Esophagus squamous epithelium (tissue), 5 donors: Measurements from ENCODE around the gene KDM4C. TPM values are rescaled to one million over a fixed set of nuclear protein-coding genes. Genes with fewer than 3 reads are reported as not detected.

ENCODE experiments used
- DNase-seq: peaks from one replicate; lab custom pipeline; 2025; lab: John Stamatoyannopoulos, UW
- H3K27ac ChIP-seq, 4 donors: fragments of 200-600 bp; sonication (generic); one replicate each; pipeline ENCODE4 v1.5.1; 2016 to 2019; ENCODE audit warnings: mild to moderate bottlenecking in 1 of 4
- H3K27me3 ChIP-seq, 4 donors: fragments of 200-600 bp; sonication (generic); 1 replicate in 3 of 4; 2 replicates in 1 of 4; pipeline versions ENCODE4 v1.5.1 to v1.6.0; 2017 to 2021; ENCODE audit warnings: antibody characterized with exemption in 1 of 4
- H3K36me3 ChIP-seq, 3 donors: fragments of 200-600 bp; sonication (generic); one replicate each; pipeline ENCODE4 v1.5.1; 2016 to 2019
- H3K4me1 ChIP-seq, 3 donors: fragments of 200-600 bp; sonication (generic); one replicate each; pipeline ENCODE4 v1.5.1; 2017 to 2019
- H3K4me3 ChIP-seq, 4 donors: fragments of 200-600 bp; sonication (generic); 1 replicate in 3 of 4; 2 replicates in 1 of 4; pipeline ENCODE4 v1.5.1; 2016 to 2019; ENCODE audit warnings: mild to moderate bottlenecking in 2 of 4, moderate library complexity in 1 of 4
- H3K9me3 ChIP-seq, 3 donors: fragments of 200-600 bp; sonication (generic); one replicate each; pipeline ENCODE4 v1.5.1; 2016 to 2019
- CTCF ChIP-seq, 6 experiments: fragments of 450-650 bp in 4 of 6; fragments of 200-600 bp in 2 of 6; sonication (generic) in 2 of 6; IDR thresholded peaks; one replicate each; pipeline ENCODE4 v1.5.1; 2016 to 2019; ENCODE audit warnings: antibody characterized with exemption in 6 of 6, mild to moderate bottlenecking in 4 of 6, moderate library complexity in 4 of 6
- POLR2A ChIP-seq, 4 donors: fragments of 450-650 bp; IDR thresholded peaks; one replicate each; pipeline ENCODE4 v1.6.1; 2017; ENCODE audit warnings: antibody characterized with exemption in 4 of 4, mild to moderate bottlenecking in 4 of 4, moderate library complexity in 3 of 4
- WGBS, 2 donors: methylation state at CpG; one replicate each; pipeline ENCODE4 v1.1.5; 2018; 5-methylcytosine and 5-hydroxymethylcytosine counted together
- intact Hi-C: fragments of 100-400 bp; cut with DNase I; formaldehyde crosslinking; loops from one replicate; pipeline ENCODE4 v1.15.0; 2022
- total RNA-seq, 4 donors: library from RNA; depleted of rRNA; stranded (reverse); fragments of >200 nt; gene quantifications; one replicate each; pipeline ENCODE4 v1.1.0, GENCODE V29; 2016
- donor health status: DM: yes; HTN: yes; CAD: no.

KDM4C gene
- total RNA-seq, 4 donors from 2014 or later: 12.5 to 43.9 (median 22.9) TPM

GRCh38 chr9:6852243-6852963, 94.6 kb downstream of the KDM4C start:
- H3K4me1 ChIP-seq: peaks cover 0 to 6% (median 0%) of the 10 kb centered on the region in 3 donors
- no peaks in the 10 kb centered on the region for H3K9me3 ChIP-seq

GRCh38 chr9:6855860-6856259, 98.1 kb downstream of the KDM4C start:
- Histone ChIP-seq H3K27ac (no peak overlapping the region), H3K9me3 (no peaks in the 10 kb centered on the region), H3K4me3 (no peak overlapping the region), H3K4me1 (peaks cover 0 to 6% (median 0%) of the 10 kb centered on the region in 3 donors), H3K36me3 (peaks cover 0 to 41% (median 0%) of the 10 kb centered on the region in 3 donors), H3K27me3 (no peaks in the 10 kb centered on the region)
- intact Hi-C loops: no loop called here
- WGBS, 2 donors: 68 to 73% methylated on average over 3 of the region's 3 CpGs
- no peak for DNase-seq
- no peak for TF ChIP-seq POLR2A (IDR thresholded peaks at IDR 0.05)
- TF ChIP-seq CTCF (IDR thresholded peaks at IDR 0.05): no peak

More at GRCh38 chr9:6852243-6852963, 94.6 kb downstream of the KDM4C start:
- Histone ChIP-seq H3K36me3 (peaks cover 0 to 50% (median 0%) of the 10 kb centered on the region in 3 donors), H3K27ac (no peak overlapping the region), H3K27me3 (no peaks in the 10 kb centered on the region), H3K4me3 (no peak overlapping the region)
- DNase-seq: no peak
- intact Hi-C loops: no loop called here
- 79 to 83% methylated on average over 7 of the region's 7 CpGs for WGBS, 2 donors
- no peak for TF ChIP-seq POLR2A (IDR thresholded peaks at IDR 0.05)
- TF ChIP-seq CTCF (IDR thresholded peaks at IDR 0.05): no peak

GRCh38 chr9:6864102-6864501, 106.3 kb downstream of the KDM4C start:
- DNase-seq: no peak
- peaks cover 0 to 18% (median 14%) of the 10 kb centered on the region in 3 donors for H3K9me3 ChIP-seq
- intact Hi-C loops: no loop called here
- TF ChIP-seq CTCF (IDR thresholded peaks at IDR 0.05) (no peak), POLR2A (IDR thresholded peaks at IDR 0.05) (no peak)
- no peak overlapping the region for H3K4me3 ChIP-seq
- no peak overlapping the region for H3K27ac ChIP-seq
- no peaks in the 10 kb centered on the region for H3K27me3 ChIP-seq
- H3K4me1 ChIP-seq: no peaks in the 10 kb centered on the region
- 90 to 96% methylated on average over 1 of the region's 1 CpG for WGBS, 2 donors
- peaks cover 0 to 21% (median 0%) of the 10 kb centered on the region in 3 donors for H3K36me3 ChIP-seq

GRCh38 chr9:6869081-6869948, 111.5 kb downstream of the KDM4C start:
- no peak overlapping the region for H3K4me3 ChIP-seq
- intact Hi-C loops: no loop called here
- H3K36me3 ChIP-seq: peaks cover 0 to 8% (median 0%) of the 10 kb centered on the region in 3 donors
- peaks cover 0 to 5% (median 0%) of the 10 kb centered on the region in 3 donors for H3K4me1 ChIP-seq
- DNase-seq: no peak
- 89 to 92% methylated on average over 5 of the region's 5 CpGs for WGBS, 2 donors
- H3K27me3 ChIP-seq: no peaks in the 10 kb centered on the region
- no peak overlapping the region for H3K27ac ChIP-seq
- TF ChIP-seq POLR2A (IDR thresholded peaks at IDR 0.05): no peak
- no peak for TF ChIP-seq CTCF (IDR thresholded peaks at IDR 0.05)
- peaks cover 0 to 5% (median 3%) of the 10 kb centered on the region in 3 donors for H3K9me3 ChIP-seq
